ENCODE measurements around the gene RABEP2. TPM values are rescaled to one million over a fixed set of nuclear protein-coding genes. Genes with fewer than 3 reads are reported as not detected.
"Not testable (repeated sequence)": the region's sequence is repeated elsewhere in the genome, so short reads cannot be mapped to it uniquely, and the experiment has no call there.

RABEP2 gene
- total RNA-seq, 1 donor from 2014 or later, result 20.3 TPM

DNA sequence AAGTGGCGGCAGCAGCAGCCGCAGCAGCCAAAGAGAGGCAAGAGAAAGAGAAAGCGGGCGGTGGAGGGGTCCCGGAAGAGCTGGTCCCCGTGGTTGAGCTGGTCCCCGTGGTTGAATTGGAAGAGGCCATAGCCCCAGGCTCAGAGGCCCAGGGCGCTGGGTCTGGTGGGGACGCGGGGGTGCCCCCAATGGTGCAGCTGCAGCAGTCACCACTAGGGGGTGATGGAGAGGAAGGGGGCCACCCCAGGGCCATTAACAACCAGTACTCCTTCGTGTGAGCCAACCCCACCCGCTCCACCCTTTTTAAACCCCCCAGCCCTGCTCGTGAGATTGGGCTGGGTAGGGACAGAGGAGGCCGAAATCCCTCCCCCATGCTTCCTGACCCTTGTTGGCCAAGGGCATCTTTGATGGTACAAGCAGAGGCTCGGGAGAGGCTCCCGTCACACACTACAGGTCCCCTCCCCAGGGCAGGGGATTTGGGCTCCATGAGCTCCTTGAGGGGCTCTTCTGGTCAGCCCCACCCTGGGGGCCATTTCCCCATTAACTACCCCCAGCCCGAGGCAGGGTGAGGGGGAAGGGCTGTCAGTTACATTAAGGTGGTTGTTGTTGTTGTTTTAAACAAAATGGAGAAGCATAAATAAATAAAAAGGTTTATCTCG, 51.4 kb downstream of the RABEP2 start:
- Histone ChIP-seq H3K27me3 (ENCODE audit: control insufficient read depth, insufficient read depth, low read length) (no peaks in the 10 kb centered on the region), H3K4me3 (ENCODE audit: low read depth, low read length) (no peak overlapping the region), H3K36me3 (ENCODE audit: control insufficient read depth, insufficient read depth, low read length) (peaks cover 23% of the 10 kb centered on the region)
- no peak for FAIRE-seq
- TF ChIP-seq, protein P1, sequence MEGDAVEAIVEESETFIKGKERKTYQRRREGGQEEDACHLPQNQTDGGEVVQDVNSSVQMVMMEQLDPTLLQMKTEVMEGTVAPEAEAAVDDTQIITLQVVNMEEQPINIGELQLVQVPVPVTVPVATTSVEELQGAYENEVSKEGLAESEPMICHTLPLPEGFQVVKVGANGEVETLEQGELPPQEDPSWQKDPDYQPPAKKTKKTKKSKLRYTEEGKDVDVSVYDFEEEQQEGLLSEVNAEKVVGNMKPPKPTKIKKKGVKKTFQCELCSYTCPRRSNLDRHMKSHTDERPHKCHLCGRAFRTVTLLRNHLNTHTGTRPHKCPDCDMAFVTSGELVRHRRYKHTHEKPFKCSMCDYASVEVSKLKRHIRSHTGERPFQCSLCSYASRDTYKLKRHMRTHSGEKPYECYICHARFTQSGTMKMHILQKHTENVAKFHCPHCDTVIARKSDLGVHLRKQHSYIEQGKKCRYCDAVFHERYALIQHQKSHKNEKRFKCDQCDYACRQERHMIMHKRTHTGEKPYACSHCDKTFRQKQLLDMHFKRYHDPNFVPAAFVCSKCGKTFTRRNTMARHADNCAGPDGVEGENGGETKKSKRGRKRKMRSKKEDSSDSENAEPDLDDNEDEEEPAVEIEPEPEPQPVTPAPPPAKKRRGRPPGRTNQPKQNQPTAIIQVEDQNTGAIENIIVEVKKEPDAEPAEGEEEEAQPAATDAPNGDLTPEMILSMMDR (IDR thresholded peaks at IDR 0.05; ENCODE audit: insufficient read depth, low read length, severe bottlenecking), result peak; percentile 80
- no peak for DNase-seq (ENCODE audit: low read depth)

DNA sequence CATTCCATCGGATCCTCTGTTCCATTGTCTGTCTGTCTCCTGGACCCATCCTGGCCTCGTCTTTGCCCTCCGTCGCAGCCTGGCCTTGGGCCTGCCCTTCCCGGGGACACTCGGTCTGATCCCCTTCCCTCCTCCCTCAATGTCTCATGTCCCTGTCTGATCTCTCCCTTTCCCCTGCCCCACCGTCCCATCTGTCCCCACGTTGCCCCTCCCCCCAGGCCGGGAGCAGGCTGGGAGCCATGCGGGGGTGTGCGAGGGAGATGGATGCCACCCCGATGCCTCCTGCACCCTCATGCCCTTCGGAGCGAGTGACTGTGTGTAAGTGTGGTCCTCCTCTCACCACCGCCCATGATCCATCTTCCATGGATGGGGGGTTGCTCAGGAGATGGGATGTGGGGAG, 52.1 kb downstream of the RABEP2 start:
- no peak overlapping the region for H3K4me3 ChIP-seq (ENCODE audit: low read depth, low read length)
- DNase-seq (ENCODE audit: low read depth) (no peak), FAIRE-seq (no peak)
- H3K27me3 ChIP-seq (ENCODE audit: control insufficient read depth, insufficient read depth, low read length), result no peaks in the 10 kb centered on the region
- peaks cover 23% of the 10 kb centered on the region for H3K36me3 ChIP-seq (ENCODE audit: control insufficient read depth, insufficient read depth, low read length)
- TF ChIP-seq, protein P1 (IDR thresholded peaks at IDR 0.05; ENCODE audit: insufficient read depth, low read length, severe bottlenecking), result no peak

DNA sequence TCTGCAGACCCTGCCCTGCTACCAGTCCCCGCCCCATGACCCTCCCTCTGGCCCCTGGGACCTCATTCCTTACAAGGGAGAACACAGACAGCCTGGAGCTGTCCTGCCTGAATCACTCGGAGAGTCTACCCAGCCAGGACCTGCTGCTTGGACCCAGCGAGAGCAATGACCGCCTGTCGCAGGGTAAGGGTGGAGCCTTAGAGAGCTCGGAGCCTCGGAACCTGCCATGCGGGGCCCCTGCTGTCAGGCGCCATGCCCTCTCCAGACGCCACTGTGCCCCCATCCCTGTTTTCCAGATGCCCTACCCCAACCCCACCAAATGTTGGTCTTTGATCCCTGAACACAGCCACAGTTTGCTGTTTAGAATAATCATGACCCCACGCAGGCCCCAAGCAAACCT, 55.8 kb downstream of the RABEP2 start:
- no peak for FAIRE-seq
- Histone ChIP-seq H3K36me3 (ENCODE audit: control insufficient read depth, insufficient read depth, low read length) (peaks cover 24% of the 10 kb centered on the region), H3K27me3 (ENCODE audit: control insufficient read depth, insufficient read depth, low read length) (no peaks in the 10 kb centered on the region), H3K4me3 (ENCODE audit: low read depth, low read length) (no peak overlapping the region)
- TF ChIP-seq, protein P1 (IDR thresholded peaks at IDR 0.05; ENCODE audit: insufficient read depth, low read length, severe bottlenecking), result no peak
- no peak for DNase-seq (ENCODE audit: low read depth)

DNA sequence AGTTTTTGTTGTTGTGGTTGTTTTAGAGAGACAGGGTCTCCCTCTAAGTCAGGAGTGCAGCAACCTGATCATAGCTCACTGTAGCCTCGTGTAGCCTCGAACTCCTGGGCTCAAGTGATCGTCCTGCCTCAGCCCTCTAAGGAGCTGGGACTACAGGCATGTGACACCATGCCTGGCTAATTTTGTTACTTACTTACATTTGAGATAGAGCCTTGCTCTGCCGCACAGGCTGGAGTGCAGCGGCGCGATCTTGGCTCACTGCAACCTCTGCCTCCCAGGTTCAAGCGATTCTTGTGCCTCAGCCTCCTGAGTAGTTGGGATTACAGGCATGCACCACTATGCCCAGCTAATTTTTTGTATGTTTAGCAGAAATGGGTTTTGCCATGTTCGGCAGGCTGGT, 57.4 kb downstream of the RABEP2 start:
- not testable (repeated sequence) for H3K4me3 ChIP-seq (ENCODE audit: low read depth, low read length); H3K27me3 ChIP-seq (ENCODE audit: control insufficient read depth, insufficient read depth, low read length); FAIRE-seq; DNase-seq (ENCODE audit: low read depth)
- peaks cover 20% of the 10 kb centered on the region for H3K36me3 ChIP-seq (ENCODE audit: control insufficient read depth, insufficient read depth, low read length)

DNA sequence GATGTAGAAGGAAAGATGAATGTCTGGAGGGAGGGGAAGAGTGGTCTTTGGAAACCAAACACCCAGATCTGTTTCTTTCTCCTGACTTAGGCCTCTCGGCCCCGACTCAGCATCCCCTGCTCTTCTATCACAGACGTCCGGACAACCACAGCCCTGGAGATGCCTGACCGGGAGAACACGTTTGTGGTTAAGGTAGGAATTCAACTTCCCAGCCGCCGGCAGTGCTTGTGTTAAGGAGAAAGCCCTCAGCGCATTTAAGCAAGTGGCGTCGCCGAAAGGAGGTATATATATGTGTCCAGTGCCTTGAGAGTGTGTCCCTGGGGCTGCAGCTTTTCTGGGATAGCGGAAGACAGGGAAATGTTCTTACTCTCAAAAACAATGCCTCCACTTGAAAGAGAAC, 57.8 kb downstream of the RABEP2 start:
- FAIRE-seq, result no peak
- TF ChIP-seq, protein P1 (IDR thresholded peaks at IDR 0.05; ENCODE audit: insufficient read depth, low read length, severe bottlenecking), result no peak
- peaks cover 20% of the 10 kb centered on the region for H3K36me3 ChIP-seq (ENCODE audit: control insufficient read depth, insufficient read depth, low read length)

DNA sequence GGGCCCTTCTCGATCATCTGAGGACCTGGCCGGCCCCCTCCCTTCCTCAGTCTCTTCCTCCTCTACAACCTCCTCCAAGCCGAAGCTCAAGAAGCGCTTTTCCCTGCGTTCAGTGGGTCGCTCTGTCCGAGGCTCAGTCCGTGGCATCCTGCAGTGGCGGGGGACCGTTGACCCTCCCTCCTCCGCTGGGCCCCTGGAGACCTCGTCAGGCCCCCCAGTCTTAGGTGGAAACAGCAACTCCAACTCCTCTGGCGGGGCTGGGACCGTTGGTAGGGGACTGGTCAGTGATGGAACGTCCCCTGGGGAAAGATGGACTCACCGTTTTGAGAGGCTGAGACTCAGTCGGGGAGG, 58.6 kb downstream of the RABEP2 start:
- H3K27me3 ChIP-seq (ENCODE audit: control insufficient read depth, insufficient read depth, low read length), result no peaks in the 10 kb centered on the region

More for the DNA sequence above, 57.8 kb downstream of the RABEP2 start:
- no peaks in the 10 kb centered on the region for H3K27me3 ChIP-seq (ENCODE audit: control insufficient read depth, insufficient read depth, low read length)
- no peak overlapping the region for H3K4me3 ChIP-seq (ENCODE audit: low read depth, low read length)
- no peak for DNase-seq (ENCODE audit: low read depth)

More for the DNA sequence above, 58.6 kb downstream of the RABEP2 start:
- Histone ChIP-seq H3K4me3 (ENCODE audit: low read depth, low read length) (no peak overlapping the region), H3K36me3 (ENCODE audit: control insufficient read depth, insufficient read depth, low read length) (peaks cover 18% of the 10 kb centered on the region)
- FAIRE-seq (no peak), DNase-seq (ENCODE audit: low read depth) (no peak)
- TF ChIP-seq, protein P1 (IDR thresholded peaks at IDR 0.05; ENCODE audit: insufficient read depth, low read length, severe bottlenecking), result no peak

Measured in bronchial epithelial cell (primary cell).